K562 (cell line): ENCODE data around the gene SAE1. TPM values are rescaled to one million over a fixed set of nuclear protein-coding genes. Genes with fewer than 3 reads are reported as not detected.

ENCODE experiments used
- CAMTA2 ChIP-seq: fragments of 250-450 bp; sonication (Bioruptor Pico); conservative IDR thresholded peaks from 2 replicates; pipeline ENCODE4 v1.5.1; 2022
- ETV1 ChIP-seq: fragments of 450-650 bp; conservative IDR thresholded peaks from 2 replicates; pipeline ENCODE4 v1.6.1; 2016; ENCODE audit warnings: missing genetic modification characterization, control low read depth, low read depth, missing compliant biosample characterization
- FOXA1 ChIP-seq: fragments of 450-650 bp; IDR thresholded peaks from 2 replicates; pipeline ENCODE4 v1.6.1; 2016; ENCODE audit warnings: mild to moderate bottlenecking, borderline replicate concordance
- FOXA3 ChIP-seq, 2 experiments: fragments of 450-650 bp in 1 of 2; sonication (generic) in 1 of 2; formaldehyde crosslinking; IDR thresholded peaks in 1 of 2; conservative IDR thresholded peaks in 1 of 2; 2 replicates each; pipeline versions ENCODE4 v1.4.0 to v1.8.0; 2020 to 2022; ENCODE audit warnings: mild to moderate bottlenecking in 2 of 2, missing genetic modification reagents in 1 of 2
- GMEB1 ChIP-seq: fragments of 250-450 bp; sonication (Bioruptor Pico); IDR thresholded peaks from 2 replicates; pipeline ENCODE4 v1.4.0; 2020; ENCODE audit warnings: mild to moderate bottlenecking
- GTF2A2 ChIP-seq: IDR thresholded peaks from 2 replicates; pipeline ENCODE4 v1.6.1; 2016; ENCODE audit warnings: mild to moderate bottlenecking, missing genetic modification characterization, missing compliant biosample characterization
- HDAC6 ChIP-seq: IDR thresholded peaks from 2 replicates; pipeline ENCODE4 v1.6.1; 2012; ENCODE audit warnings: low read depth, mild to moderate bottlenecking, control low read depth, inconsistent platforms, low read length, moderate library complexity
- HMBOX1 ChIP-seq: sonication (generic); IDR thresholded peaks from 2 replicates; pipeline ENCODE4 v1.6.1; 2016
- HNRNPL ChIP-seq: fragments of 200-400 bp; formaldehyde crosslinking; IDR thresholded peaks from 2 replicates; pipeline ENCODE4 v1.6.1; 2017; ENCODE audit warnings: low read depth, mild to moderate bottlenecking, low read length
- KAT2B ChIP-seq: IDR thresholded peaks from one replicate; pipeline ENCODE4 v1.6.1; 2012; ENCODE audit warnings: low read depth, mild to moderate bottlenecking, control low read depth, inconsistent platforms, low read length, moderate library complexity
- KDM2B ChIP-seq: fragments of 250-450 bp; sonication (Bioruptor Pico); IDR thresholded peaks from 2 replicates; pipeline ENCODE4 v1.8.0; 2021; ENCODE audit warnings: mild to moderate bottlenecking, moderate library complexity
- MED1 ChIP-seq: sonication (generic); formaldehyde crosslinking; IDR thresholded peaks from 2 replicates; pipeline ENCODE4 v1.8.1; 2023; ENCODE audit warnings: missing genetic modification reagents, borderline replicate concordance
- MIER1 ChIP-seq: fragments of 450-650 bp; IDR thresholded peaks from 2 replicates; pipeline ENCODE4 v1.6.1; 2016; ENCODE audit warnings: antibody characterized with exemption, mild to moderate bottlenecking, low read depth
- PHF8 ChIP-seq: fragments of 200-600 bp; sonication (generic); IDR thresholded peaks from 2 replicates; pipeline ENCODE4 v1.6.1; 2012; ENCODE audit warnings: mixed run types, mild to moderate bottlenecking, inconsistent platforms, low read length, moderate library complexity, borderline replicate concordance
- POLR2B ChIP-seq: fragments of 450-650 bp; IDR thresholded peaks from 2 replicates; pipeline ENCODE4 v1.6.1; 2018; ENCODE audit warnings: low read depth; ENCODE audit not compliant: partially characterized antibody
- POLR3G ChIP-seq: IDR thresholded peaks from 2 replicates; pipeline ENCODE4 v1.6.1; 2011; ENCODE audit not compliant: insufficient read length, insufficient replicate concordance; ENCODE audit errors: extremely low read depth
- RBM17 ChIP-seq: fragments of 200-400 bp; formaldehyde crosslinking; IDR thresholded peaks from 2 replicates; pipeline ENCODE4 v1.6.1; 2017; ENCODE audit warnings: low read depth, mild to moderate bottlenecking, low read length, borderline replicate concordance
- RBM34 ChIP-seq: fragments of 200-400 bp; formaldehyde crosslinking; IDR thresholded peaks from 2 replicates; pipeline ENCODE4 v1.6.1; 2018; ENCODE audit warnings: low read length, borderline replicate concordance; ENCODE audit not compliant: insufficient read depth
- SETDB1 ChIP-seq: IDR thresholded peaks from one replicate; pipeline ENCODE4 v1.6.1; 2012; ENCODE audit warnings: low read length, control low read depth, inconsistent platforms
- SREBF2 ChIP-seq: sonication (generic); formaldehyde crosslinking; IDR thresholded peaks from 2 replicates; pipeline ENCODE4 v1.4.0; 2020; ENCODE audit warnings: mild to moderate bottlenecking, missing genetic modification reagents
- TAF9B ChIP-seq: fragments of 450-650 bp; IDR thresholded peaks from 2 replicates; pipeline ENCODE4 v1.6.1; 2018; ENCODE audit warnings: mild to moderate bottlenecking; ENCODE audit not compliant: partially characterized antibody
- XRCC5 ChIP-seq: fragments of 200-400 bp; formaldehyde crosslinking; IDR thresholded peaks from 2 replicates; pipeline ENCODE4 v1.6.1; 2017; ENCODE audit warnings: low read depth, mild to moderate bottlenecking, low read length
- ZC3H11A ChIP-seq: IDR thresholded peaks from 2 replicates; pipeline ENCODE4 v1.6.1; 2012; ENCODE audit warnings: low read depth, low read length, improper control_type of control experiment
- ZFP36 ChIP-seq: fragments of 150-350 bp; IDR thresholded peaks from 2 replicates; pipeline ENCODE4 v1.6.1; 2018; ENCODE audit warnings: low read length, low read depth; ENCODE audit not compliant: partially characterized antibody
- ZNF12 ChIP-seq: sonication (generic); formaldehyde crosslinking; IDR thresholded peaks from 2 replicates; pipeline ENCODE4 v1.4.0; 2020; ENCODE audit warnings: mild to moderate bottlenecking, missing genetic modification reagents
- ZNF324 ChIP-seq: fragments of 250-450 bp; sonication (Bioruptor Pico); IDR thresholded peaks from 2 replicates; pipeline ENCODE4 v1.4.0; 2020; ENCODE audit warnings: mild to moderate bottlenecking
- ZNF785 ChIP-seq: fragments of 250-450 bp; sonication (Bioruptor Pico); IDR thresholded peaks from 2 replicates; pipeline ENCODE4 v1.4.0; 2020; ENCODE audit warnings: mild to moderate bottlenecking
- polyA plus RNA-seq, 8 experiments: library from polyadenylated mRNA; depleted of rRNA in 4 of 8; stranded (reverse) in 5 of 8; unstranded in 3 of 8; fragments of >200 nt; fragmentation: Nextera tagmentation in 2 of 8; fragmentation: Illumina TruSeq in 1 of 8; extraction: Ambion mirVana in 2 of 8; extraction: Trizol in 1 of 8; gene quantifications; 2 replicates each; pipeline versions ENCODE4 v1.2.1 to v1.2.3, GENCODE V29; 2011 to 2014; ENCODE audit warnings: inconsistent platforms in 1 of 8, missing spikeins in 1 of 8
- total RNA-seq, 7 experiments: library from RNA; depleted of rRNA in 6 of 7; stranded (reverse); fragments of >200 nt in 6 of 7; fragmentation: Illumina TruSeq in 2 of 7; extraction: Trizol in 2 of 7; gene quantifications; 2 replicates each; pipeline versions ENCODE4 v1.2.1 to v1.2.3, GENCODE V29; 2011 to 2021; ENCODE audit warnings: low replicate concordance in 1 of 7

Gene SAE1
- total and polyA plus RNA-seq, 9 of the 15 experiments (the other 6 are each of a cell fraction or from before 2014, with no cell fraction given), result 82.8 to 299 (median 217) TPM

GRCh38 chr19:47112166-47112996, 18.3 kb upstream of the SAE1 start (continued):
- no peak for TF ChIP-seq FOXA1
- TF ChIP-seq MED1 (CRISPR knock-in tag), result no peak
- no peak for TF ChIP-seq KAT2B
- TF ChIP-seq HNRNPL, result 0 out of 2 replicates have a peak, but pooled peaks have one; percentile 50
- TF ChIP-seq POLR2B, result peak; percentile 90
- TF ChIP-seq HDAC6, result no peak
- no peak for TF ChIP-seq SETDB1
- TF ChIP-seq RBM34, result no peak
- TF ChIP-seq POLR3G, result no peak
- TF ChIP-seq GMEB1, result no peak
- TF ChIP-seq PHF8, result peak; percentile 78; the same call in 1 of the 2 replicates
- TF ChIP-seq ZFP36, result peak; percentile 30
- TF ChIP-seq ZNF785 (CRISPR knock-in tag), result no peak
- TF ChIP-seq GTF2A2, result no peak
- no peak for TF ChIP-seq KDM2B (CRISPR knock-in tag)
- TF ChIP-seq TAF9B, result peak; percentile 79
- TF ChIP-seq RBM17, result no peak
- TF ChIP-seq HMBOX1, result no peak
- TF ChIP-seq SREBF2 (CRISPR knock-in tag), result no peak
- no peak for TF ChIP-seq ETV1 (tag)
- peak; percentile 9; the same call in 1 of the 2 replicates for TF ChIP-seq ZNF324
- TF ChIP-seq FOXA3 (CRISPR knock-in tag; conservative IDR thresholded peaks at IDR 0.05 in 1 of 2, IDR thresholded peaks at IDR 0.05 in 1 of 2), result 0 out of 4 replicates have a peak, but pooled peaks of 1 of the 2 experiments have one; percentile 8
- TF ChIP-seq MIER1, result no peak
- no peak for TF ChIP-seq CAMTA2 (CRISPR knock-in tag)
- TF ChIP-seq ZNF12 (CRISPR knock-in tag), result no peak
- TF ChIP-seq ZC3H11A, result no peak
- no peak for TF ChIP-seq XRCC5
